ENCODE measurements around the gene NRXN3. TPM values are rescaled to one million over a fixed set of nuclear protein-coding genes. Genes with fewer than 3 reads are reported as not detected.

NRXN3 gene
- total and polyA plus RNA-seq, 2 experiments from 2014 or later = 1.0 to 1.8 TPM

DNA sequence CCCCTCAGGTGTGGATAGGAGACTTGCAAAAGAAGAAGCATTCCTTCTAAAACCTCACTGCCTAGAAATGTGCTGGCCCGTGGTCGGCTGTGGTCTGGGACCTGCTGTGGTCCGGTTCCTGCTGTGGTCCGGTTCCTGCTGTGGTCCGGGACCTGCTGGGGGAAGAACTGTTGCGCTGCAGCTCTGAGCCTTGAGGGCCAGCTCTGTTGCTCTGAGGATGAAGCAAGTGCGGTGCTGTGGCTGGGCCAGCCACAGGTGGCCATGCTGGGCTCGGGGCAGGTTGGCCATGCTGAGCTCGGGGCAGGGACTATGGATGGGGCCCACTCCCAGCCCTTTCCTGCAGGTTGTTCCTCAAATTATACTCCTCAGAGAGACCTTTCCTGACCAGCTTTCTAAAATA is 5.2 kb downstream of the NRXN3 start:
- Histone ChIP-seq H3K4me3 (no peak overlapping the region), H3K4me2 (no peak overlapping the region), H2AFZ (no peak overlapping the region), H3K27ac (ENCODE audit: low read depth) (no peak overlapping the region), H3K79me2 (replicated peaks; ENCODE audit: insufficient read depth) (no peaks in the 10 kb centered on the region), H3F3A (replicated peaks; ENCODE audit: low read depth) (no peaks in the 10 kb centered on the region), H3K4me1 (ENCODE audit: insufficient read depth) (peaks cover 19% of the 10 kb centered on the region), H3K36me3 (ENCODE audit: insufficient read depth) (no peaks in the 10 kb centered on the region), H4K20me1 (replicated peaks; ENCODE audit: insufficient read depth) (no peaks in the 10 kb centered on the region), H3K27me3 (ENCODE audit: insufficient read depth) (no peaks in the 10 kb centered on the region), H3K9me2 (ENCODE audit: insufficient read depth) (no peaks in the 10 kb centered on the region)
- H3K27me3 Mint-ChIP-seq (ENCODE audit: insufficient read depth, low read depth, poor library complexity) = peaks cover 4% of the 10 kb centered on the region
- peaks cover 22% of the 10 kb centered on the region for H3K4me1 Mint-ChIP-seq
- ATAC-seq (no peak), DNase-seq (ENCODE audit: low spot score) (no peak)
- TF ChIP-seq, protein P1, sequence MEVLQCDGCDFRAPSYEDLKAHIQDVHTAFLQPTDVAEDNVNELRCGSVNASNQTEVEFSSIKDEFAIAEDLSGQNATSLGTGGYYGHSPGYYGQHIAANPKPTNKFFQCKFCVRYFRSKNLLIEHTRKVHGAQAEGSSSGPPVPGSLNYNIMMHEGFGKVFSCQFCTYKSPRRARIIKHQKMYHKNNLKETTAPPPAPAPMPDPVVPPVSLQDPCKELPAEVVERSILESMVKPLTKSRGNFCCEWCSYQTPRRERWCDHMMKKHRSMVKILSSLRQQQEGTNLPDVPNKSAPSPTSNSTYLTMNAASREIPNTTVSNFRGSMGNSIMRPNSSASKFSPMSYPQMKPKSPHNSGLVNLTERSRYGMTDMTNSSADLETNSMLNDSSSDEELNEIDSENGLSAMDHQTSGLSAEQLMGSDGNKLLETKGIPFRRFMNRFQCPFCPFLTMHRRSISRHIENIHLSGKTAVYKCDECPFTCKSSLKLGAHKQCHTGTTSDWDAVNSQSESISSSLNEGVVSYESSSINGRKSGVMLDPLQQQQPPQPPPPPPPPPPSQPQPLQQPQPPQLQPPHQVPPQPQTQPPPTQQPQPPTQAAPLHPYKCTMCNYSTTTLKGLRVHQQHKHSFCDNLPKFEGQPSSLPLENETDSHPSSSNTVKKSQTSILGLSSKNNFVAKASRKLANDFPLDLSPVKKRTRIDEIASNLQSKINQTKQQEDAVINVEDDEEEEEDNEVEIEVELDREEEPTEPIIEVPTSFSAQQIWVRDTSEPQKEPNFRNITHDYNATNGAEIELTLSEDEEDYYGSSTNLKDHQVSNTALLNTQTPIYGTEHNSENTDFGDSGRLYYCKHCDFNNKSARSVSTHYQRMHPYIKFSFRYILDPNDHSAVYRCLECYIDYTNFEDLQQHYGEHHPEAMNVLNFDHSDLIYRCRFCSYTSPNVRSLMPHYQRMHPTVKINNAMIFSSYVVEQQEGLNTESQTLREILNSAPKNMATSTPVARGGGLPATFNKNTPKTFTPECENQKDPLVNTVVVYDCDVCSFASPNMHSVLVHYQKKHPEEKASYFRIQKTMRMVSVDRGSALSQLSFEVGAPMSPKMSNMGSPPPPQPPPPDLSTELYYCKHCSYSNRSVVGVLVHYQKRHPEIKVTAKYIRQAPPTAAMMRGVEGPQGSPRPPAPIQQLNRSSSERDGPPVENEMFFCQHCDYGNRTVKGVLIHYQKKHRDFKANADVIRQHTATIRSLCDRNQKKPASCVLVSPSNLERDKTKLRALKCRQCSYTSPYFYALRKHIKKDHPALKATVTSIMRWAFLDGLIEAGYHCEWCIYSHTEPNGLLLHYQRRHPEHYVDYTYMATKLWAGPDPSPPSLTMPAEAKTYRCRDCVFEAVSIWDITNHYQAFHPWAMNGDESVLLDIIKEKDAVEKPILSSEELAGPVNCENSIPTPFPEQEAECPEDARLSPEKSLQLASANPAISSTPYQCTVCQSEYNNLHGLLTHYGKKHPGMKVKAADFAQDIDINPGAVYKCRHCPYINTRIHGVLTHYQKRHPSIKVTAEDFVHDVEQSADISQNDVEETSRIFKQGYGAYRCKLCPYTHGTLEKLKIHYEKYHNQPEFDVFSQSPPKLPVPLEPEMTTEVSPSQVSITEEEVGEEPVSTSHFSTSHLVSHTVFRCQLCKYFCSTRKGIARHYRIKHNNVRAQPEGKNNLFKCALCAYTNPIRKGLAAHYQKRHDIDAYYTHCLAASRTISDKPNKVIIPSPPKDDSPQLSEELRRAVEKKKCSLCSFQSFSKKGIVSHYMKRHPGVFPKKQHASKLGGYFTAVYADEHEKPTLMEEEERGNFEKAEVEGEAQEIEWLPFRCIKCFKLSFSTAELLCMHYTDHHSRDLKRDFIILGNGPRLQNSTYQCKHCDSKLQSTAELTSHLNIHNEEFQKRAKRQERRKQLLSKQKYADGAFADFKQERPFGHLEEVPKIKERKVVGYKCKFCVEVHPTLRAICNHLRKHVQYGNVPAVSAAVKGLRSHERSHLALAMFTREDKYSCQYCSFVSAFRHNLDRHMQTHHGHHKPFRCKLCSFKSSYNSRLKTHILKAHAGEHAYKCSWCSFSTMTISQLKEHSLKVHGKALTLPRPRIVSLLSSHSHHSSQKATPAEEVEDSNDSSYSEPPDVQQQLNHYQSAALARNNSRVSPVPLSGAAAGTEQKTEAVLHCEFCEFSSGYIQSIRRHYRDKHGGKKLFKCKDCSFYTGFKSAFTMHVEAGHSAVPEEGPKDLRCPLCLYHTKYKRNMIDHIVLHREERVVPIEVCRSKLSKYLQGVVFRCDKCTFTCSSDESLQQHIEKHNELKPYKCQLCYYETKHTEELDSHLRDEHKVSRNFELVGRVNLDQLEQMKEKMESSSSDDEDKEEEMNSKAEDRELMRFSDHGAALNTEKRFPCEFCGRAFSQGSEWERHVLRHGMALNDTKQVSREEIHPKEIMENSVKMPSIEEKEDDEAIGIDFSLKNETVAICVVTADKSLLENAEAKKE (CRISPR knock-in tag; IDR thresholded peaks at IDR 0.05) = no peak
- TF ChIP-seq STAT1 (IDR thresholded peaks at IDR 0.05; ENCODE audit: unreplicated experiment) (no peak), POLR2AphosphoS5 (IDR thresholded peaks at IDR 0.05; ENCODE audit: low read depth) (no peak), JUNB (IDR thresholded peaks at IDR 0.05; ENCODE audit: unreplicated experiment) (no peak), EZH2 (IDR thresholded peaks at IDR 0.05; ENCODE audit: low read depth, unreplicated experiment) (no peak), ZNF114 (CRISPR knock-in tag; IDR thresholded peaks at IDR 0.05) (no peak), EZH2phosphoT487 (IDR thresholded peaks at IDR 0.05; ENCODE audit: unreplicated experiment) (no peak), NANOG (IDR thresholded peaks at IDR 0.05; ENCODE audit: borderline replicate concordance) (no peak), CREB1 (CRISPR knock-in tag; IDR thresholded peaks at IDR 0.05; ENCODE audit: low read depth) (no peak), ZNF331 (CRISPR knock-in tag; IDR thresholded peaks at IDR 0.05; ENCODE audit: low read depth) (no peak)
- TF ChIP-seq, protein P2, sequence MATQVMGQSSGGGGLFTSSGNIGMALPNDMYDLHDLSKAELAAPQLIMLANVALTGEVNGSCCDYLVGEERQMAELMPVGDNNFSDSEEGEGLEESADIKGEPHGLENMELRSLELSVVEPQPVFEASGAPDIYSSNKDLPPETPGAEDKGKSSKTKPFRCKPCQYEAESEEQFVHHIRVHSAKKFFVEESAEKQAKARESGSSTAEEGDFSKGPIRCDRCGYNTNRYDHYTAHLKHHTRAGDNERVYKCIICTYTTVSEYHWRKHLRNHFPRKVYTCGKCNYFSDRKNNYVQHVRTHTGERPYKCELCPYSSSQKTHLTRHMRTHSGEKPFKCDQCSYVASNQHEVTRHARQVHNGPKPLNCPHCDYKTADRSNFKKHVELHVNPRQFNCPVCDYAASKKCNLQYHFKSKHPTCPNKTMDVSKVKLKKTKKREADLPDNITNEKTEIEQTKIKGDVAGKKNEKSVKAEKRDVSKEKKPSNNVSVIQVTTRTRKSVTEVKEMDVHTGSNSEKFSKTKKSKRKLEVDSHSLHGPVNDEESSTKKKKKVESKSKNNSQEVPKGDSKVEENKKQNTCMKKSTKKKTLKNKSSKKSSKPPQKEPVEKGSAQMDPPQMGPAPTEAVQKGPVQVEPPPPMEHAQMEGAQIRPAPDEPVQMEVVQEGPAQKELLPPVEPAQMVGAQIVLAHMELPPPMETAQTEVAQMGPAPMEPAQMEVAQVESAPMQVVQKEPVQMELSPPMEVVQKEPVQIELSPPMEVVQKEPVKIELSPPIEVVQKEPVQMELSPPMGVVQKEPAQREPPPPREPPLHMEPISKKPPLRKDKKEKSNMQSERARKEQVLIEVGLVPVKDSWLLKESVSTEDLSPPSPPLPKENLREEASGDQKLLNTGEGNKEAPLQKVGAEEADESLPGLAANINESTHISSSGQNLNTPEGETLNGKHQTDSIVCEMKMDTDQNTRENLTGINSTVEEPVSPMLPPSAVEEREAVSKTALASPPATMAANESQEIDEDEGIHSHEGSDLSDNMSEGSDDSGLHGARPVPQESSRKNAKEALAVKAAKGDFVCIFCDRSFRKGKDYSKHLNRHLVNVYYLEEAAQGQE (IDR thresholded peaks at IDR 0.05; ENCODE audit: unreplicated experiment) = no peak
- TF ChIP-seq, protein P3, sequence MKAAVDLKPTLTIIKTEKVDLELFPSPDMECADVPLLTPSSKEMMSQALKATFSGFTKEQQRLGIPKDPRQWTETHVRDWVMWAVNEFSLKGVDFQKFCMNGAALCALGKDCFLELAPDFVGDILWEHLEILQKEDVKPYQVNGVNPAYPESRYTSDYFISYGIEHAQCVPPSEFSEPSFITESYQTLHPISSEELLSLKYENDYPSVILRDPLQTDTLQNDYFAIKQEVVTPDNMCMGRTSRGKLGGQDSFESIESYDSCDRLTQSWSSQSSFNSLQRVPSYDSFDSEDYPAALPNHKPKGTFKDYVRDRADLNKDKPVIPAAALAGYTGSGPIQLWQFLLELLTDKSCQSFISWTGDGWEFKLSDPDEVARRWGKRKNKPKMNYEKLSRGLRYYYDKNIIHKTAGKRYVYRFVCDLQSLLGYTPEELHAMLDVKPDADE (IDR thresholded peaks at IDR 0.05) = no peak
- TF ChIP-seq, protein P4, sequence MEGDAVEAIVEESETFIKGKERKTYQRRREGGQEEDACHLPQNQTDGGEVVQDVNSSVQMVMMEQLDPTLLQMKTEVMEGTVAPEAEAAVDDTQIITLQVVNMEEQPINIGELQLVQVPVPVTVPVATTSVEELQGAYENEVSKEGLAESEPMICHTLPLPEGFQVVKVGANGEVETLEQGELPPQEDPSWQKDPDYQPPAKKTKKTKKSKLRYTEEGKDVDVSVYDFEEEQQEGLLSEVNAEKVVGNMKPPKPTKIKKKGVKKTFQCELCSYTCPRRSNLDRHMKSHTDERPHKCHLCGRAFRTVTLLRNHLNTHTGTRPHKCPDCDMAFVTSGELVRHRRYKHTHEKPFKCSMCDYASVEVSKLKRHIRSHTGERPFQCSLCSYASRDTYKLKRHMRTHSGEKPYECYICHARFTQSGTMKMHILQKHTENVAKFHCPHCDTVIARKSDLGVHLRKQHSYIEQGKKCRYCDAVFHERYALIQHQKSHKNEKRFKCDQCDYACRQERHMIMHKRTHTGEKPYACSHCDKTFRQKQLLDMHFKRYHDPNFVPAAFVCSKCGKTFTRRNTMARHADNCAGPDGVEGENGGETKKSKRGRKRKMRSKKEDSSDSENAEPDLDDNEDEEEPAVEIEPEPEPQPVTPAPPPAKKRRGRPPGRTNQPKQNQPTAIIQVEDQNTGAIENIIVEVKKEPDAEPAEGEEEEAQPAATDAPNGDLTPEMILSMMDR (conservative IDR thresholded peaks at IDR 0.05; ENCODE audit: low read depth in 2 of 2) = no peak
- no peak overlapping the region for H3K4me3 Mint-ChIP-seq
- H3K9me3 Mint-ChIP-seq = no peaks in the 10 kb centered on the region
- no peak overlapping the region for H3K27ac Mint-ChIP-seq
- no peaks in the 10 kb centered on the region for H3K36me3 Mint-ChIP-seq (ENCODE audit: low read depth)

Measured in GM23338 (cell line).